NCI-H510A treated with DMSO at 0.1 percent for 48 hours (cell line): ENCODE measurements around the gene SLC37A4.
A peak's percentile ranks its signal among the peaks of the same experiment; 100 is the strongest.
"Not testable (repeated sequence)": the region's sequence is repeated elsewhere in the genome, so short reads cannot be mapped to it uniquely, and the experiment has no call there.

ENCODE experiments used
- DNase-seq: peaks from one replicate; lab custom pipeline; 2025; lab: John Stamatoyannopoulos, UW

SLC37A4 gene

GRCh38 chr11:119017377-119017776 lies 13.3 kb downstream of the SLC37A4 start:
- DNase-seq = not testable (repeated sequence)

- no peak for DNase-seq
Observed at GRCh38 chr11:119016216-119017009, 14.3 kb downstream of the SLC37A4 start.

GRCh38 chr11:119015054-119015611 lies 15.5 kb downstream of the SLC37A4 start:
- no peak for DNase-seq

GRCh38 chr11:119014209-119014924 lies 16.3 kb downstream of the SLC37A4 start:
- no peak for DNase-seq

GRCh38 chr11:119012629-119013170 lies 18.0 kb downstream of the SLC37A4 start:
- DNase-seq = no peak

GRCh38 chr11:119011476-119012053 lies 19.1 kb downstream of the SLC37A4 start:
- no peak for DNase-seq

GRCh38 chr11:119006656-119007055 lies 24.0 kb downstream of the SLC37A4 start:
- DNase-seq = no peak

GRCh38 chr11:119000906-119001305 lies 29.8 kb downstream of the SLC37A4 start:
- no peak for DNase-seq

GRCh38 chr11:118998822-118999221 lies 31.9 kb downstream of the SLC37A4 start:
- no peak for DNase-seq

GRCh38 chr11:118998388-118998717 lies 32.3 kb downstream of the SLC37A4 start:
- no peak for DNase-seq

GRCh38 chr11:118997627-118998387 lies 32.9 kb downstream of the SLC37A4 start, which contains the start of gene CENATAC:
TSS of gene CENATAC (plus strand) at chr11:118998138. CDS start at chr11:118998198, 60 bp downstream.
- DNase-seq = peak; percentile 95

GRCh38 chr11:118996926-118997626 lies 33.6 kb downstream of the SLC37A4 start:
- DNase-seq = peak; percentile 32

GRCh38 chr11:118991486-118992038 lies 39.1 kb downstream of the SLC37A4 start:
- DNase-seq = not testable (repeated sequence)

GRCh38 chr11:118988280-118988679 lies 42.4 kb downstream of the SLC37A4 start:
- peak; percentile 76 for DNase-seq

- no peak for DNase-seq
Observed at GRCh38 chr11:118984825-118985224, 45.9 kb downstream of the SLC37A4 start.

GRCh38 chr11:118984337-118984736 lies 46.3 kb downstream of the SLC37A4 start:
- not testable (repeated sequence) for DNase-seq

GRCh38 chr11:118980191-118980881 lies 50.3 kb downstream of the SLC37A4 start:
- DNase-seq = no peak

- no peak for DNase-seq
Observed at GRCh38 chr11:118979434-118979833, 51.2 kb downstream of the SLC37A4 start.

GRCh38 chr11:118975771-118976709 lies 54.6 kb downstream of the SLC37A4 start:
- peak; percentile 69 for DNase-seq
